Gastrocnemius medialis (tissue), 4 donors: Measurements from ENCODE around the gene H2AZ1. TPM values are rescaled to one million over a fixed set of nuclear protein-coding genes. Genes with fewer than 3 reads are reported as not detected.

Experiments used
- ATAC-seq, 2 donors: fragments of 150-250 bp; one replicate each; pipeline ENCODE4 v1.9.1; 2016
- DNase-seq, 2 donors: peaks; one replicate each; pipeline ENCODE4 v3.0.0-alpha.2; 2019
- H3K27ac ChIP-seq, 4 donors: fragments of 200-600 bp; sonication (generic); 1 replicate in 1 of 4; 2 replicates in 3 of 4; pipeline ENCODE4 v1.5.1; 2016 to 2018; ENCODE audit warnings: mild to moderate bottlenecking in 2 of 4, moderate library complexity in 1 of 4
- H3K27me3 ChIP-seq, 3 donors: fragments of 200-600 bp; sonication (generic) in 2 of 3; 1 replicate in 1 of 3; 2 replicates in 2 of 3; pipeline versions ENCODE4 v1.5.1 to v1.6.0; 2016 to 2019; ENCODE audit warnings: mild to moderate bottlenecking in 1 of 3, moderate library complexity in 1 of 3
- H3K36me3 ChIP-seq, 2 donors: fragments of 200-600 bp; sonication (generic) in 1 of 2; one replicate each; pipeline ENCODE4 v1.5.1; 2017 to 2018
- H3K4me1 ChIP-seq, 2 donors: fragments of 200-600 bp; sonication (generic) in 1 of 2; one replicate each; pipeline ENCODE4 v1.5.1; 2016 to 2017; ENCODE audit warnings: mild to moderate bottlenecking in 2 of 2
- H3K4me3 ChIP-seq, 4 donors: fragments of 200-600 bp; sonication (generic) in 3 of 4; 1 replicate in 1 of 4; 2 replicates in 3 of 4; pipeline ENCODE4 v1.5.1; 2016 to 2019; ENCODE audit warnings: mild to moderate bottlenecking in 2 of 4
- H3K9me3 ChIP-seq, 3 donors: fragments of 200-600 bp; sonication (generic) in 2 of 3; 1 replicate in 1 of 3; 2 replicates in 2 of 3; pipeline ENCODE4 v1.5.1; 2016 to 2019
- POLR2A ChIP-seq, 2 donors: fragments of 450-650 bp; IDR thresholded peaks; one replicate each; pipeline ENCODE4 v1.6.1; 2017; ENCODE audit warnings: antibody characterized with exemption in 2 of 2, mild to moderate bottlenecking in 2 of 2, moderate library complexity in 2 of 2
- in situ Hi-C, 4 donors: fragments of 200-750 bp; cut with MboI; loops; one replicate each; pipeline versions ENCODE4 v1.15.0 to v1.8.0; 2017; ENCODE audit warnings: low sequenced_read_pairs in 4 of 4
- intact Hi-C: fragments of 100-400 bp; cut with DNase I; formaldehyde crosslinking; loops from one replicate; pipeline ENCODE4 v1.15.1; 2023; ENCODE audit warnings: low total_unique reads
- total RNA-seq, 4 donors: library from RNA; depleted of rRNA; stranded (reverse); fragments of >200 nt; gene quantifications; one replicate each; pipeline versions ENCODE4 v1.1.0 to v1.2.3, GENCODE V29; 2016
- TF ChIP-seq, protein P1 (sequence below), 5 experiments: fragments of 450-650 bp in 3 of 5; fragments of 200-600 bp in 2 of 5; sonication (generic) in 2 of 5; IDR thresholded peaks in 4 of 5; conservative IDR thresholded peaks in 1 of 5; 1 replicate in 4 of 5; 2 replicates in 1 of 5; pipeline ENCODE4 v1.5.1; 2016 to 2019; ENCODE audit warnings: antibody characterized with exemption in 5 of 5, mild to moderate bottlenecking in 3 of 5, moderate library complexity in 3 of 5

Gene H2AZ1
- 100 to 1,000 TPM; 176 to 316 (median 193) TPM for total RNA-seq

DNA sequence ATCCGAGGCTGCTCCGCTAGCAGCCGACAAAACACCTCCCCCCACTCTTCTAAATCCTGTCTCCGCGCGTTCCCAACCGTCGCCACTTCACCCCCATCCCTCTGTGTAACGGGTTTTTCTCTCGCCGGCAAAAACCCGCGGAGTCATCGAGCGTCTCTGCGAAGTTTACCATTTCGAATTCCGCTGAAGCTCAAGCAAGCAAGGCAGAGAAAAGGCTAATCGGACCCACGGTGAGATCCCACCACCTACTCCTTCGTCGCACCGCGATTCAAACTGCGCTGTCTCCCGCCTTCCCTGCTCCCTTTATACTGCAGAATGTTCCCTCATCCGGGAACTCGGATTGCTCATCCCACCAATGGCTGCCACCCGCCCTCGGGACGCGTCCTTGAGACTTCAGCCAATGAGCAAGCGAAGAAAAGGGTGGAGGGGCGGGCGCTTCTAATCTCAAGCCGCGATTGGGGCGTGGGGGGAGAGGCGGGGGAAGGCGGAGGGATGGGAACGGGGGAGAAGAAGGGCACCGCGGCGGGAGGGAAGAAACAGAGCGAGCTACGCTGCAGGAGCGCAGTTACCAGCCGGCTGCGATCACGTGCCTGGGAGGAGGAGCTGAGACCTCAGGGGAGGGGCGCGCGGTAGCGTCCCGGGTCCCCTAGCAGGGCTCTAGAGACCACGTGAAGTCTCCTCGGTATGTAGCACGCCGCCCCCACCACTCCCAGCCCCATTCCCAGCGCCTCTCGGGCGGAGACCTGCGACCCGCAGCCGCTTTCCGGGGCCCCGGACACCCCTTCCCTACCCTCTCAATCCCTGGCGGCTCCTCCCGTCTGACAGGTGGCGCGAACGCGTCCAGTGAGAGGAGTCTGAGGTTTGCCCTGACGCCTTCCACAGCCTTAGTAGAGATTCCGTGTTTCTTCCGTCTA is at the start of gene H2AZ1:
Gene H2AZ1, minus strand, starts transcription at position 277 of the 914 bp plus-strand sequence. Its CDS starts 105 bp downstream, at position 172.
- in situ Hi-C loops (loop anchor here (5.0 to 25.0 kb wide), 3 partner anchors 55 to 388 kb away; partner anchors contain the start of genes TRMT10A (in 4 of the 4), LAMTOR3 (in 2 of the 4) and MTTP (in 2 of the 4)), intact Hi-C loops (loop anchor here (1.0 to 10.0 kb wide), 9 partner anchors 56 to 1689 kb away; partner anchors contain the start of genes ADH1B, C4orf54, EIF4E and LAMTOR3)
- Histone ChIP-seq H3K4me3 (peak within 1 kb of the TSS; percentile 84 to 95 (median 89)), H3K27me3 (no peaks in the 10 kb centered on the region), H3K27ac (peak within 1 kb of the TSS; percentile 96 to 98 (median 98)), H3K36me3 (peaks cover 0 to 13% of the 10 kb centered on the region in 2 donors), H3K9me3 (no peaks in the 10 kb centered on the region), H3K4me1 (peaks cover 26 to 30% of the 10 kb centered on the region in 2 donors)
- DNase-seq (peak; percentile 99), ATAC-seq (peak; percentile 85 to 89)
- TF ChIP-seq POLR2A (IDR thresholded peaks at IDR 0.05) = peak; percentile 94 to 98
- TF ChIP-seq, protein P1, sequence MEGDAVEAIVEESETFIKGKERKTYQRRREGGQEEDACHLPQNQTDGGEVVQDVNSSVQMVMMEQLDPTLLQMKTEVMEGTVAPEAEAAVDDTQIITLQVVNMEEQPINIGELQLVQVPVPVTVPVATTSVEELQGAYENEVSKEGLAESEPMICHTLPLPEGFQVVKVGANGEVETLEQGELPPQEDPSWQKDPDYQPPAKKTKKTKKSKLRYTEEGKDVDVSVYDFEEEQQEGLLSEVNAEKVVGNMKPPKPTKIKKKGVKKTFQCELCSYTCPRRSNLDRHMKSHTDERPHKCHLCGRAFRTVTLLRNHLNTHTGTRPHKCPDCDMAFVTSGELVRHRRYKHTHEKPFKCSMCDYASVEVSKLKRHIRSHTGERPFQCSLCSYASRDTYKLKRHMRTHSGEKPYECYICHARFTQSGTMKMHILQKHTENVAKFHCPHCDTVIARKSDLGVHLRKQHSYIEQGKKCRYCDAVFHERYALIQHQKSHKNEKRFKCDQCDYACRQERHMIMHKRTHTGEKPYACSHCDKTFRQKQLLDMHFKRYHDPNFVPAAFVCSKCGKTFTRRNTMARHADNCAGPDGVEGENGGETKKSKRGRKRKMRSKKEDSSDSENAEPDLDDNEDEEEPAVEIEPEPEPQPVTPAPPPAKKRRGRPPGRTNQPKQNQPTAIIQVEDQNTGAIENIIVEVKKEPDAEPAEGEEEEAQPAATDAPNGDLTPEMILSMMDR (IDR thresholded peaks at IDR 0.05 in 4 of 5, conservative IDR thresholded peaks at IDR 0.05 in 1 of 5) = no peak

DNA sequence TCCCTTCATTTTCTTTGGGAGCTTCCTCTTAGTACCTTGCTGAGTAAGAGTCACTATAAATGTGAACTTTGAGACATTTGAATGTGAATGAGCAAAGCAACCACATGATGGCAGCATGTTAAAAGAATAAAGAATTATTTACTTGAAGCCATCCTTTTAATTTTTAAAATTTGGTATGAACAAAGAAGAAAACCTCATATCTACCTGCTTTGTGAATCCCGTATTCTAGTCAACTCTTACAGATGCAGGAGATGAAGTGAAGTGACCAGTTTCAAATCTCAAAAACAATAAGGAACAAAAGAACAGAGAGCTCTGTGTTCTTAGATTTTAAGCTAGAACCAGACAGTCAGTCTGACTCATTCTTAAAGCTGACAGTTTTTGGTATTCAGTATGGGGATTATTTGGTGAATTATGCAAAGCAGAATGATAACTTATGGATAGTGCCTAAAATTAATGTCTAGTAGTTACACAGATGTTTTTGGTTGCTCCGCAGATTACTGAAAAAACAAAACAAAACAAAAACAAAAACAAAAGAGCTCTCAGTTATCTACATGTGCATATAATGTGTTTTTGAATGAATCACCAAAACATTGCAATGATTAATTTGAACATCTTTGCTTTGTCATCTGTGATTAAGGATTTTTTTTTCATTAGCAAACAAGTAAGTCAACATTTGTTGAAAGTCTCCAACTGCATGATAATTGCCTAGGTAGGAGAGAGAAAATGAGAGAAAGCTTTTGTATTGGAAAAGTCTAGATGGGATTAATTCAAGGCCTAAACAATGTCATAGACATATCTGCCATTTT is 48.2 kb upstream of the H2AZ1 start:
- in situ Hi-C loops = no loop called here
- H3K27me3 ChIP-seq = no peaks in the 10 kb centered on the region
- no peak overlapping the region for H3K4me3 ChIP-seq

DNA sequence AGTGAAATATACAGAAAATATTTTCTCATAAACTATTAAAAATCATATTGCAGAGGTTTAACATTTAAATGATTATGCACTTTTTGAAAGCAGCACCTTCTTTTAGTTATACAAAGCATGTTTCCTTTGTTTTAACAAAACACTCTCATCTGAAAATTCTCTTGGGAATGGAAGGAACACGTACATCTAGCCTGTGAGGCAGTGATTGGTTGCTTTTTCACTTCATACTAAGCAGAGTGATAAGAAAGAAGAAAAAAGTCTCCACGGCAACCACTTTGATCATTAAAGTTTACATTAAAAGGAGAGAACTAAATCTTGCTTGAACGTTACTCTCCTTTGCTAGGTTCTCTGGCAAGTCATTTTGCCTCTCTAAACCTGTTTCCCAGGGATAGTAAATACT is 41.7 kb upstream of the H2AZ1 start:
- in situ Hi-C loops = no loop called here
- no peaks in the 10 kb centered on the region for H3K36me3 ChIP-seq
- ATAC-seq (no peak), DNase-seq (no peak)
- TF ChIP-seq POLR2A (IDR thresholded peaks at IDR 0.05) = no peak
- TF ChIP-seq, protein P1 (IDR thresholded peaks at IDR 0.05 in 4 of 5, conservative IDR thresholded peaks at IDR 0.05 in 1 of 5) = no peak
- H3K27me3 ChIP-seq = no peaks in the 10 kb centered on the region
- no peak overlapping the region for H3K4me3 ChIP-seq
- intact Hi-C loops = no loop called here
- H3K27ac ChIP-seq = no peak overlapping the region
- H3K4me1 ChIP-seq = no peaks in the 10 kb centered on the region
- no peaks in the 10 kb centered on the region for H3K9me3 ChIP-seq

More for the DNA sequence above, 48.2 kb upstream of the H2AZ1 start:
- DNase-seq = no peak
- intact Hi-C loops = no loop called here
- Histone ChIP-seq H3K9me3 (no peaks in the 10 kb centered on the region), H3K36me3 (no peaks in the 10 kb centered on the region), H3K27ac (no peak overlapping the region), H3K4me1 (no peaks in the 10 kb centered on the region)
- ATAC-seq = no peak
- no peak for TF ChIP-seq POLR2A (IDR thresholded peaks at IDR 0.05)
- TF ChIP-seq, protein P1 (IDR thresholded peaks at IDR 0.05 in 4 of 5, conservative IDR thresholded peaks at IDR 0.05 in 1 of 5) = peak in 1 of 5 experiments; percentile 21

DNA sequence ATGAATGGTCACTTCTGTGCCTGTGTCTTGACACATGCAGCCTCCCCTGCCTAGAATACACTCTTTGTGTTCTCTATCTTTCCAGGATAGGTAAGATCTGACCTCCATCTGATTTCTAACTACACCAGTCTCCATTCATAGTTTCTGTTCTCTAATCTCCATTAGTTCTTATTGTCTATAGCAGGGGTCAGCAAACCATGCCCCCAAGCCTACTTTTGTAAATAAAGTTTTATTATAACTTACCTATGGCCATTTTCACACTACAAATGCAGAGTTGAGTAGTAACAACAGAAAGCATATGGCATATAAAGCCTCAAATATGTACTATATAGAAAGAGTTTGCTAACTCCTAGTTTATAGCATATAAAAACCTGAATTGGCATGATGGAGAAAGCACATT is 37.6 kb upstream of the H2AZ1 start:
- DNase-seq (no peak), ATAC-seq (no peak)
- H3K9me3 ChIP-seq = no peaks in the 10 kb centered on the region
- no peaks in the 10 kb centered on the region for H3K27me3 ChIP-seq
- no peak overlapping the region for H3K4me3 ChIP-seq
- no peaks in the 10 kb centered on the region for H3K4me1 ChIP-seq
- no peaks in the 10 kb centered on the region for H3K36me3 ChIP-seq
- no peak overlapping the region for H3K27ac ChIP-seq
- intact Hi-C loops (no loop called here), in situ Hi-C loops (no loop called here)
- no peak for TF ChIP-seq POLR2A (IDR thresholded peaks at IDR 0.05)
- TF ChIP-seq, protein P1 (IDR thresholded peaks at IDR 0.05 in 4 of 5, conservative IDR thresholded peaks at IDR 0.05 in 1 of 5) = no peak
